Erythroblast (primary cell): ENCODE measurements around the gene WDR82.

ENCODE experiments used
- DNase-seq, 2 experiments: peaks; one replicate each; lab custom pipeline; 2025; lab: John Stamatoyannopoulos, UW
- GATA1 ChIP-seq: IDR thresholded peaks from 2 replicates; pipeline ENCODE4 v1.6.1; 2011; ENCODE audit warnings: low read depth, mild to moderate bottlenecking, control low read depth, low read length, moderate library complexity
- POLR2A ChIP-seq: IDR thresholded peaks from 2 replicates; pipeline ENCODE4 v1.6.1; 2011; ENCODE audit warnings: mild to moderate bottlenecking, low read length

Gene WDR82

GRCh38 chr3:52248165-52248541 lies 30.3 kb downstream of the WDR82 start:
- no peak for TF ChIP-seq GATA1
- no peak for TF ChIP-seq POLR2A
- DNase-seq: no peak

GRCh38 chr3:52247409-52248164 lies 30.9 kb downstream of the WDR82 start:
- DNase-seq: no peak

GRCh38 chr3:52246728-52247408 lies 31.6 kb downstream of the WDR82 start:
- no peak for TF ChIP-seq GATA1
- TF ChIP-seq POLR2A: no peak
- peak in 1 of 2 experiments; percentile 18 for DNase-seq

More at GRCh38 chr3:52247409-52248164, 30.9 kb downstream of the WDR82 start:
- TF ChIP-seq GATA1 (no peak), POLR2A (no peak)

GRCh38 chr3:52246264-52246620 lies 32.2 kb downstream of the WDR82 start:
- no peak for TF ChIP-seq POLR2A
- no peak for TF ChIP-seq GATA1
- DNase-seq: no peak

- TF ChIP-seq POLR2A (peak; percentile 31), GATA1 (no peak)
- DNase-seq: peak; percentile 55 to 60
Observed at GRCh38 chr3:52245322-52246263, 32.9 kb downstream of the WDR82 start, which contains the start of gene PPM1M. PPM1M (plus strand) TSS chr3:52245759; CDS start chr3:52245825, 66 bp downstream.

GRCh38 chr3:52243791-52244628 lies 34.4 kb downstream of the WDR82 start:
- peak in 1 of 2 experiments; percentile 31 for DNase-seq
- TF ChIP-seq GATA1 (no peak), POLR2A (peak; percentile 35)

GRCh38 chr3:52242039-52242438 lies 36.4 kb downstream of the WDR82 start:
- TF ChIP-seq POLR2A (no peak), GATA1 (no peak)
- peak; percentile 13 to 30 for DNase-seq

- TF ChIP-seq GATA1 (no peak), POLR2A (no peak)
- no peak for DNase-seq
Observed at GRCh38 chr3:52240886-52241370, 37.5 kb downstream of the WDR82 start.

- no peak for TF ChIP-seq GATA1
- TF ChIP-seq POLR2A: peak; percentile 92
- peak; percentile 91 to 93 for DNase-seq
Observed at GRCh38 chr3:52240059-52240885, 38.2 kb downstream of the WDR82 start.

- no peak for TF ChIP-seq GATA1
- TF ChIP-seq POLR2A: peak; percentile 87
- peak; percentile 83 to 90 for DNase-seq
Observed at GRCh38 chr3:52238761-52239701, 39.4 kb downstream of the WDR82 start, which contains the start of gene TWF2. TWF2 (minus strand) TSS chr3:52239158; CDS start chr3:52239016, 142 bp downstream.
